ENCODE data around the gene GIPC3.
A peak's percentile ranks its signal among the peaks of the same experiment; 100 is the strongest.

The GIPC3 gene

DNA sequence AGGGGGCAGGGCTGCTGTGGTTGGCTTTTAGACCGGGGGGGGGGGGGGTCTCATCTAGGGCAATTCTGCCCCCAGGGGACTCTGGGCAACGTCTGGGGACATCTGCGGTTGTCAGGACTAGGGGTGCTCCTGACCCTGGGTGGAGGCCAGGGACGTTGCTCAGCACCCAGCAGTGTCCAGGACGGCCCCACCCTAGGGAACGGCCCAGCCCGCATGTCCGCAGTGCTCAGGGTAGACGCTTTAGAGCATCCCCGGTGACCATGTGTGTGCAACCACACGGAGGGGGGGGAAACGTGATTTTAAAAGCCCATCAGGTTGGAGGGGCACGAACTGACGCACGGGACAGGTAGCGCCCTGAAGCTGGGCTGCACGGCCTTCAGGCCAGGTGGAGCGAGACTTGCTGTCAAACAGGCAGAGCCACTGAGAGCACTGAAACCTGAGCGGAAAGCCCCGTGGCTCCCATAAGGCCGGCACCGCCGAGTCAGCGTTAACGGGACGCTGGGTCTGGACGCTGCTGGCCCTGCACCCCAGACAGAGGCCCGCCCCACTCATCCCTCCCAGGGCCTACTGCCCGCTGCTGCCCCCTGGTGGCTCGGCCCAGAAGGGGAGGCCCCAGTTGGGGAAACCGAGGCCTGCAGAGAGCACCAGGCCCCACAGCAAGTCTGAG lies 33.0 kb downstream of the GIPC3 start (continued):
- TF ChIP-seq, protein P1, sequence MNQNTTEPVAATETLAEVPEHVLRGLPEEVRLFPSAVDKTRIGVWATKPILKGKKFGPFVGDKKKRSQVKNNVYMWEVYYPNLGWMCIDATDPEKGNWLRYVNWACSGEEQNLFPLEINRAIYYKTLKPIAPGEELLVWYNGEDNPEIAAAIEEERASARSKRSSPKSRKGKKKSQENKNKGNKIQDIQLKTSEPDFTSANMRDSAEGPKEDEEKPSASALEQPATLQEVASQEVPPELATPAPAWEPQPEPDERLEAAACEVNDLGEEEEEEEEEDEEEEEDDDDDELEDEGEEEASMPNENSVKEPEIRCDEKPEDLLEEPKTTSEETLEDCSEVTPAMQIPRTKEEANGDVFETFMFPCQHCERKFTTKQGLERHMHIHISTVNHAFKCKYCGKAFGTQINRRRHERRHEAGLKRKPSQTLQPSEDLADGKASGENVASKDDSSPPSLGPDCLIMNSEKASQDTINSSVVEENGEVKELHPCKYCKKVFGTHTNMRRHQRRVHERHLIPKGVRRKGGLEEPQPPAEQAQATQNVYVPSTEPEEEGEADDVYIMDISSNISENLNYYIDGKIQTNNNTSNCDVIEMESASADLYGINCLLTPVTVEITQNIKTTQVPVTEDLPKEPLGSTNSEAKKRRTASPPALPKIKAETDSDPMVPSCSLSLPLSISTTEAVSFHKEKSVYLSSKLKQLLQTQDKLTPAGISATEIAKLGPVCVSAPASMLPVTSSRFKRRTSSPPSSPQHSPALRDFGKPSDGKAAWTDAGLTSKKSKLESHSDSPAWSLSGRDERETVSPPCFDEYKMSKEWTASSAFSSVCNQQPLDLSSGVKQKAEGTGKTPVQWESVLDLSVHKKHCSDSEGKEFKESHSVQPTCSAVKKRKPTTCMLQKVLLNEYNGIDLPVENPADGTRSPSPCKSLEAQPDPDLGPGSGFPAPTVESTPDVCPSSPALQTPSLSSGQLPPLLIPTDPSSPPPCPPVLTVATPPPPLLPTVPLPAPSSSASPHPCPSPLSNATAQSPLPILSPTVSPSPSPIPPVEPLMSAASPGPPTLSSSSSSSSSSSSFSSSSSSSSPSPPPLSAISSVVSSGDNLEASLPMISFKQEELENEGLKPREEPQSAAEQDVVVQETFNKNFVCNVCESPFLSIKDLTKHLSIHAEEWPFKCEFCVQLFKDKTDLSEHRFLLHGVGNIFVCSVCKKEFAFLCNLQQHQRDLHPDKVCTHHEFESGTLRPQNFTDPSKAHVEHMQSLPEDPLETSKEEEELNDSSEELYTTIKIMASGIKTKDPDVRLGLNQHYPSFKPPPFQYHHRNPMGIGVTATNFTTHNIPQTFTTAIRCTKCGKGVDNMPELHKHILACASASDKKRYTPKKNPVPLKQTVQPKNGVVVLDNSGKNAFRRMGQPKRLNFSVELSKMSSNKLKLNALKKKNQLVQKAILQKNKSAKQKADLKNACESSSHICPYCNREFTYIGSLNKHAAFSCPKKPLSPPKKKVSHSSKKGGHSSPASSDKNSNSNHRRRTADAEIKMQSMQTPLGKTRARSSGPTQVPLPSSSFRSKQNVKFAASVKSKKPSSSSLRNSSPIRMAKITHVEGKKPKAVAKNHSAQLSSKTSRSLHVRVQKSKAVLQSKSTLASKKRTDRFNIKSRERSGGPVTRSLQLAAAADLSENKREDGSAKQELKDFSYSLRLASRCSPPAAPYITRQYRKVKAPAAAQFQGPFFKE (tag by site-specific recombination; IDR thresholded peaks at IDR 0.05; ENCODE audit: borderline replicate concordance): 0 out of 2 replicates have a peak, but pooled peaks have one; percentile 47
- no peak for TF ChIP-seq ZNF561 (tag by site-specific recombination; IDR thresholded peaks at IDR 0.05; ENCODE audit: borderline replicate concordance)
- TF ChIP-seq ZNF501 (tag by site-specific recombination; IDR thresholded peaks at IDR 0.05): no peak
- no peak for TF ChIP-seq ZSCAN23 (tag by site-specific recombination; IDR thresholded peaks at IDR 0.05)
- TF ChIP-seq ZNF510 (tag by site-specific recombination; IDR thresholded peaks at IDR 0.05; ENCODE audit: insufficient replicate concordance): no peak
- TF ChIP-seq, protein P2, sequence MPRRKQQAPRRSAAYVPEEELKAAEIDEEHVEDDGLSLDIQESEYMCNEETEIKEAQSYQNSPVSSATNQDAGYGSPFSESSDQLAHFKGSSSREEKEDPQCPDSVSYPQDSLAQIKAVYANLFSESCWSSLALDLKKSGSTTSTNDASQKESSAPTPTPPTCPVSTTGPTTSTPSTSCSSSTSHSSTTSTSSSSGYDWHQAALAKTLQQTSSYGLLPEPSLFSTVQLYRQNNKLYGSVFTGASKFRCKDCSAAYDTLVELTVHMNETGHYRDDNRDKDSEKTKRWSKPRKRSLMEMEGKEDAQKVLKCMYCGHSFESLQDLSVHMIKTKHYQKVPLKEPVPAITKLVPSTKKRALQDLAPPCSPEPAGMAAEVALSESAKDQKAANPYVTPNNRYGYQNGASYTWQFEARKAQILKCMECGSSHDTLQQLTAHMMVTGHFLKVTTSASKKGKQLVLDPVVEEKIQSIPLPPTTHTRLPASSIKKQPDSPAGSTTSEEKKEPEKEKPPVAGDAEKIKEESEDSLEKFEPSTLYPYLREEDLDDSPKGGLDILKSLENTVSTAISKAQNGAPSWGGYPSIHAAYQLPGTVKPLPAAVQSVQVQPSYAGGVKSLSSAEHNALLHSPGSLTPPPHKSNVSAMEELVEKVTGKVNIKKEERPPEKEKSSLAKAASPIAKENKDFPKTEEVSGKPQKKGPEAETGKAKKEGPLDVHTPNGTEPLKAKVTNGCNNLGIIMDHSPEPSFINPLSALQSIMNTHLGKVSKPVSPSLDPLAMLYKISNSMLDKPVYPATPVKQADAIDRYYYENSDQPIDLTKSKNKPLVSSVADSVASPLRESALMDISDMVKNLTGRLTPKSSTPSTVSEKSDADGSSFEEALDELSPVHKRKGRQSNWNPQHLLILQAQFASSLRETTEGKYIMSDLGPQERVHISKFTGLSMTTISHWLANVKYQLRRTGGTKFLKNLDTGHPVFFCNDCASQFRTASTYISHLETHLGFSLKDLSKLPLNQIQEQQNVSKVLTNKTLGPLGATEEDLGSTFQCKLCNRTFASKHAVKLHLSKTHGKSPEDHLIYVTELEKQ (tag by site-specific recombination; IDR thresholded peaks at IDR 0.05; ENCODE audit: borderline replicate concordance): no peak
- TF ChIP-seq ZNF621 (tag by site-specific recombination; IDR thresholded peaks at IDR 0.05): no peak
- TF ChIP-seq ZNF600 (tag by site-specific recombination; IDR thresholded peaks at IDR 0.05): no peak
- TF ChIP-seq ZNF830 (tag by site-specific recombination; IDR thresholded peaks at IDR 0.05; ENCODE audit: low read depth): no peak
- TF ChIP-seq HOXC10 (CRISPR knock-in tag; IDR thresholded peaks at IDR 0.05): no peak
- no peak for TF ChIP-seq ZNF626 (tag by site-specific recombination; IDR thresholded peaks at IDR 0.05)
- no peak for TF ChIP-seq ZNF433 (tag by site-specific recombination; IDR thresholded peaks at IDR 0.05; ENCODE audit: low read depth)
- no peak for TF ChIP-seq MEIS1 (CRISPR knock-in tag; IDR thresholded peaks at IDR 0.05; ENCODE audit: borderline replicate concordance)
- no peak for TF ChIP-seq ZNF311 (tag by site-specific recombination; IDR thresholded peaks at IDR 0.05; ENCODE audit: borderline replicate concordance)
- TF ChIP-seq, protein P3, sequence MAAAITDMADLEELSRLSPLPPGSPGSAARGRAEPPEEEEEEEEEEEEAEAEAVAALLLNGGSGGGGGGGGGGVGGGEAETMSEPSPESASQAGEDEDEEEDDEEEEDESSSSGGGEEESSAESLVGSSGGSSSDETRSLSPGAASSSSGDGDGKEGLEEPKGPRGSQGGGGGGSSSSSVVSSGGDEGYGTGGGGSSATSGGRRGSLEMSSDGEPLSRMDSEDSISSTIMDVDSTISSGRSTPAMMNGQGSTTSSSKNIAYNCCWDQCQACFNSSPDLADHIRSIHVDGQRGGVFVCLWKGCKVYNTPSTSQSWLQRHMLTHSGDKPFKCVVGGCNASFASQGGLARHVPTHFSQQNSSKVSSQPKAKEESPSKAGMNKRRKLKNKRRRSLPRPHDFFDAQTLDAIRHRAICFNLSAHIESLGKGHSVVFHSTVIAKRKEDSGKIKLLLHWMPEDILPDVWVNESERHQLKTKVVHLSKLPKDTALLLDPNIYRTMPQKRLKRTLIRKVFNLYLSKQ (tag by site-specific recombination; IDR thresholded peaks at IDR 0.05; ENCODE audit: borderline replicate concordance): no peak
- TF ChIP-seq ZNF776 (tag by site-specific recombination; IDR thresholded peaks at IDR 0.05; ENCODE audit: borderline replicate concordance): no peak
- TF ChIP-seq PRDM1 (tag by site-specific recombination; IDR thresholded peaks at IDR 0.05): no peak
- TF ChIP-seq TRIM28 (IDR thresholded peaks at IDR 0.05; ENCODE audit: borderline replicate concordance, low read length): no peak
- no peak for TF ChIP-seq ZNF121 (tag by site-specific recombination; IDR thresholded peaks at IDR 0.05)
- TF ChIP-seq ZNF10 (tag by site-specific recombination; IDR thresholded peaks at IDR 0.05): no peak
- TF ChIP-seq SETDB1 (IDR thresholded peaks at IDR 0.05; ENCODE audit: insufficient read length, low read length): no peak
- TF ChIP-seq SP7 (tag by site-specific recombination; IDR thresholded peaks at IDR 0.05): 0 out of 2 replicates have a peak, but pooled peaks have one; percentile 15
- TF ChIP-seq, protein P4, sequence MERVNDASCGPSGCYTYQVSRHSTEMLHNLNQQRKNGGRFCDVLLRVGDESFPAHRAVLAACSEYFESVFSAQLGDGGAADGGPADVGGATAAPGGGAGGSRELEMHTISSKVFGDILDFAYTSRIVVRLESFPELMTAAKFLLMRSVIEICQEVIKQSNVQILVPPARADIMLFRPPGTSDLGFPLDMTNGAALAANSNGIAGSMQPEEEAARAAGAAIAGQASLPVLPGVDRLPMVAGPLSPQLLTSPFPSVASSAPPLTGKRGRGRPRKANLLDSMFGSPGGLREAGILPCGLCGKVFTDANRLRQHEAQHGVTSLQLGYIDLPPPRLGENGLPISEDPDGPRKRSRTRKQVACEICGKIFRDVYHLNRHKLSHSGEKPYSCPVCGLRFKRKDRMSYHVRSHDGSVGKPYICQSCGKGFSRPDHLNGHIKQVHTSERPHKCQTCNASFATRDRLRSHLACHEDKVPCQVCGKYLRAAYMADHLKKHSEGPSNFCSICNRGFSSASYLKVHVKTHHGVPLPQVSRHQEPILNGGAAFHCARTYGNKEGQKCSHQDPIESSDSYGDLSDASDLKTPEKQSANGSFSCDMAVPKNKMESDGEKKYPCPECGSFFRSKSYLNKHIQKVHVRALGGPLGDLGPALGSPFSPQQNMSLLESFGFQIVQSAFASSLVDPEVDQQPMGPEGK (tag by site-specific recombination; IDR thresholded peaks at IDR 0.05): peak; percentile 53; the same call in 1 of the 2 replicates
- TF ChIP-seq ZNF610 (tag by site-specific recombination; IDR thresholded peaks at IDR 0.05; ENCODE audit: borderline replicate concordance): no peak
- TF ChIP-seq, protein P5, sequence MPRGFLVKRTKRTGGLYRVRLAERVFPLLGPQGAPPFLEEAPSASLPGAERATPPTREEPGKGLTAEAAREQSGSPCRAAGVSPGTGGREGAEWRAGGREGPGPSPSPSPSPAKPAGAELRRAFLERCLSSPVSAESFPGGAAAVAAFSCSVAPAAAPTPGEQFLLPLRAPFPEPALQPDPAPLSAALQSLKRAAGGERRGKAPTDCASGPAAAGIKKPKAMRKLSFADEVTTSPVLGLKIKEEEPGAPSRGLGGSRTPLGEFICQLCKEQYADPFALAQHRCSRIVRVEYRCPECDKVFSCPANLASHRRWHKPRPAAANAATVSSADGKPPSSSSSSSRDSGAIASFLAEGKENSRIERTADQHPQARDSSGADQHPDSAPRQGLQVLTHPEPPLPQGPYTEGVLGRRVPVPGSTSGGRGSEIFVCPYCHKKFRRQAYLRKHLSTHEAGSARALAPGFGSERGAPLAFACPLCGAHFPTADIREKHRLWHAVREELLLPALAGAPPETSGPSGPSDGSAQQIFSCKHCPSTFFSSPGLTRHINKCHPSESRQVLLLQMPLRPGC (tag by site-specific recombination; IDR thresholded peaks at IDR 0.05): no peak
